GM12878 (cell line): ENCODE results near the gene LHX2. TPM values are rescaled to one million over a fixed set of nuclear protein-coding genes. Genes with fewer than 3 reads are reported as not detected.
A peak's percentile ranks its signal among the peaks of the same experiment; 100 is the strongest.

Experiments used
- ATAC-seq: fragments of 200-7000 bp; cut with Tn5 transposase; 3 replicates; pipeline ENCODE4 v1.9.1; 2020; ENCODE audit warnings: mild to moderate bottlenecking, moderate library complexity
- BruUV-seq: library from RNA; stranded (reverse); fragments of 400-500 nt; replicated peaks from 2 replicates; lab custom pipeline; 2021; lab: Mats Ljungman, UMichigan
- CTCF ChIA-PET: fragments of 300-600 bp; sonication (Branson Sonifier 250); formaldehyde crosslinking; extraction: SDS; loops from one replicate; lab custom pipeline; 2021; ENCODE audit warnings: inconsistent platforms; lab: Yijun Ruan, JAX
- POLR2A ChIA-PET: fragments of 350-600 bp; formaldehyde crosslinking; extraction: SDS; loops from one replicate; lab custom pipeline; 2021; ENCODE audit warnings: inconsistent platforms; lab: Charles Lee
- RAD21 ChIA-PET: fragments of 300-600 bp; sonication (Branson Sonifier 250); formaldehyde crosslinking; loops from one replicate; lab custom pipeline; 2023; ENCODE audit warnings: antibody characterized with exemption; ENCODE audit not compliant: unreplicated experiment; lab: Charles Lee
- SMC1A ChIA-PET: fragments of 300-600 bp; sonication (Branson Sonifier 250); formaldehyde crosslinking; loops from one replicate; lab custom pipeline; 2023; ENCODE audit not compliant: unreplicated experiment, uncharacterized antibody; lab: Charles Lee
- DNase-seq: peaks from one replicate; pipeline ENCODE4 v3.0.0-alpha.2; 2011; ENCODE audit warnings: low read depth, low spot score
- FAIRE-seq: peaks from 3 replicates; lab custom pipeline; 2011; peaks lifted over from hg19 to GRCh38; lab: Jason Lieb, UNC
- H2AFZ ChIP-seq: 2 replicates; pipeline ENCODE4 v1.6.0; 2011; ENCODE audit warnings: low read depth, low read length, control low read depth; ENCODE audit not compliant: control insufficient read depth
- H3K27ac ChIP-seq: 2 replicates; pipeline ENCODE4 v1.5.1; 2011; ENCODE audit warnings: control low read depth; ENCODE audit not compliant: control insufficient read depth, insufficient read depth
- H3K27me3 ChIP-seq, 2 experiments: replicated peaks in 1 of 2; 2 replicates each; pipeline versions ENCODE4 v1.6.0 to v1.6.1; 2011; ENCODE audit warnings: low read length in 1 of 2; ENCODE audit not compliant: control insufficient read depth in 2 of 2, insufficient read depth in 2 of 2
- H3K36me3 ChIP-seq, 2 experiments: 2 replicates each; pipeline ENCODE4 v1.5.1; 2011; ENCODE audit warnings: low read length in 1 of 2; ENCODE audit not compliant: control insufficient read depth in 2 of 2, insufficient read depth in 2 of 2
- H3K4me1 ChIP-seq: 2 replicates; pipeline ENCODE4 v1.6.1; 2011; ENCODE audit warnings: mild to moderate bottlenecking, low read length, moderate library complexity, mixed read lengths; ENCODE audit not compliant: control insufficient read depth, insufficient read depth
- H3K4me2 ChIP-seq: 2 replicates; pipeline ENCODE4 v1.6.0; 2011; ENCODE audit warnings: control low read depth; ENCODE audit not compliant: control insufficient read depth, insufficient read depth
- H3K4me3 ChIP-seq: fragments of 200-600 bp; sonication (generic); 2 replicates; pipeline ENCODE4 v1.5.1; 2016
- H3K79me2 ChIP-seq: 2 replicates; pipeline ENCODE4 v1.6.0; 2011; ENCODE audit warnings: low read length; ENCODE audit not compliant: control insufficient read depth, insufficient read depth
- H3K9ac ChIP-seq: 2 replicates; pipeline ENCODE4 v1.8.0; 2011; ENCODE audit warnings: low read length, control low read depth, mixed read lengths; ENCODE audit not compliant: control insufficient read depth, insufficient read depth
- H3K9me3 ChIP-seq: replicated peaks from 3 replicates; pipeline ENCODE4 v1.5.1; 2011; ENCODE audit warnings: mild to moderate bottlenecking, low read length; ENCODE audit not compliant: control insufficient read depth, insufficient read depth
- H4K20me1 ChIP-seq: 2 replicates; pipeline ENCODE4 v1.6.0; 2011; ENCODE audit not compliant: control insufficient read depth, insufficient read depth
- BMI1 ChIP-seq: fragments of 450-650 bp; IDR thresholded peaks from 2 replicates; pipeline ENCODE4 v1.6.1; 2016; ENCODE audit warnings: mild to moderate bottlenecking, moderate library complexity, borderline replicate concordance
- EZH2 ChIP-seq: IDR thresholded peaks from 2 replicates; pipeline ENCODE4 v1.6.1; 2012; ENCODE audit warnings: low read depth, mild to moderate bottlenecking, control low read depth, inconsistent platforms, low read length, borderline replicate concordance; ENCODE audit not compliant: control insufficient read depth
- HDAC6 ChIP-seq: fragments of 200-600 bp; sonication (generic); IDR thresholded peaks from one replicate; pipeline ENCODE4 v1.8.0; 2017; ENCODE audit warnings: antibody characterized with exemption; ENCODE audit not compliant: unreplicated experiment
- MTA2 ChIP-seq: fragments of 450-650 bp; IDR thresholded peaks from 2 replicates; pipeline ENCODE4 v1.6.1; 2016; ENCODE audit warnings: low read depth, mild to moderate bottlenecking, moderate library complexity
- NR2C1 ChIP-seq: fragments of 450-650 bp; IDR thresholded peaks from 2 replicates; pipeline ENCODE4 v1.6.1; 2017; ENCODE audit warnings: antibody characterized with exemption, mild to moderate bottlenecking, moderate library complexity
- PKNOX1 ChIP-seq: fragments of 450-650 bp; IDR thresholded peaks from 2 replicates; pipeline ENCODE4 v1.6.1; 2016; ENCODE audit warnings: mild to moderate bottlenecking
- SREBF2 ChIP-seq: IDR thresholded peaks from 2 replicates; pipeline ENCODE4 v1.6.1; 2012; ENCODE audit warnings: mild to moderate bottlenecking, low read length
- SUPT20H ChIP-seq: IDR thresholded peaks from 2 replicates; pipeline ENCODE4 v1.6.1; 2011; ENCODE audit warnings: low read depth, mild to moderate bottlenecking, low read length, moderate library complexity, borderline replicate concordance; ENCODE audit not compliant: control insufficient read depth
- SUZ12 ChIP-seq: fragments of 200-600 bp; sonication (generic); IDR thresholded peaks from one replicate; pipeline ENCODE4 v1.6.1; 2018; ENCODE audit warnings: antibody characterized with exemption, mild to moderate bottlenecking; ENCODE audit not compliant: unreplicated experiment
- WGBS: methylation state at CpG from one replicate; pipeline ENCODE4 v1.1.6; 2016; ENCODE audit warnings: low lambda C conversion rate; ENCODE audit not compliant: insufficient replicate concordance, insufficient coverage; ENCODE audit errors: missing lambda C conversion rate; 5-methylcytosine and 5-hydroxymethylcytosine counted together
- in situ Hi-C: fragments of 300-500 bp; cut with MboI; formaldehyde crosslinking; loops from 9 replicates; pipeline ENCODE4 v1.14.3; 2018; ENCODE audit warnings: mixed read lengths
- intact Hi-C: fragments of 100-400 bp; cut with micrococcal nuclease; formaldehyde crosslinking; loops from one replicate; pipeline ENCODE4 v1.14.2; 2022; ENCODE audit not compliant: unreplicated experiment
- polyA plus RNA-seq, 11 experiments: library from polyadenylated mRNA; depleted of rRNA in 4 of 11; unstranded in 6 of 11; stranded (reverse) in 5 of 11; fragments of >200 nt; fragmentation: Nextera tagmentation in 4 of 11; fragmentation: Illumina TruSeq in 1 of 11; extraction: Ambion mirVana in 4 of 11; extraction: Trizol in 1 of 11; gene quantifications; 1 replicate in 1 of 11; 2 replicates in 10 of 11; pipeline versions ENCODE4 v1.2.1 to v1.2.3, GENCODE V29; 2011 to 2016; ENCODE audit warnings: inconsistent platforms in 2 of 11, missing spikeins in 2 of 11, low read depth in 1 of 11
- total RNA-seq, 4 experiments: library from RNA; depleted of rRNA in 3 of 4; stranded (reverse); fragments of >200 nt in 3 of 4; fragmentation: Illumina TruSeq in 1 of 4; extraction: Trizol in 1 of 4; gene quantifications; 2 replicates each; pipeline versions ENCODE4 v1.2.1 to v1.2.3, GENCODE V29; 2013 to 2021

LHX2 gene
- total and polyA plus RNA-seq, 10 of the 15 experiments (the other 5 are each of a cell fraction or from before 2014, with no cell fraction given) = 0.82 to 69.8 (median 5.3) TPM

- no peak overlapping the region for H2AFZ ChIP-seq
- peaks cover 0 to 2% of the 10 kb centered on the region in 2 experiments; a peak in 2 of 4 replicates for H3K36me3 ChIP-seq
- ChIA-PET SMC1A (interaction anchor here (0.8 to 2.9 kb wide), 2 partner anchors 20 to 247 kb away, joined by 3 to 15 read pairs; no protein-coding TSS in a partner anchor), RAD21 (interaction anchor here (1.5 kb wide), 1 partner anchor 79 kb away, joined by 4 read pairs; no protein-coding TSS in a partner anchor), POLR2A (no interaction called here), CTCF (interaction anchor here (0.8 to 1.6 kb wide), 3 partner anchors 17 to 293 kb away, joined by 3 to 6 read pairs (median 4); no protein-coding TSS in a partner anchor)
- no peak for FAIRE-seq
- no peak for TF ChIP-seq NR2C1
- no peak for TF ChIP-seq HDAC6
- TF ChIP-seq SUPT20H = no peak
- no peak for TF ChIP-seq MTA2
- no peak for TF ChIP-seq PKNOX1
- TF ChIP-seq SREBF2 = no peak
- TF ChIP-seq BMI1 = no peak
- TF ChIP-seq SUZ12 = peak; percentile 68
- peak; percentile 86; the same call in 1 of the 2 replicates for TF ChIP-seq EZH2
- peaks cover 0 to 50% of the 10 kb centered on the region in 2 experiments; a peak in 2 of 4 replicates for H3K27me3 ChIP-seq
- no peaks in the 10 kb centered on the region; the same call in 1 of the 2 replicates for H4K20me1 ChIP-seq
- H3K4me2 ChIP-seq = no peak overlapping the region
- H3K4me3 ChIP-seq = no peak overlapping the region
- H3K79me2 ChIP-seq = no peaks in the 10 kb centered on the region
- DNase-seq = no peak
- H3K27ac ChIP-seq = no peak overlapping the region
- H3K4me1 ChIP-seq = peaks cover 7% of the 10 kb centered on the region
- H3K9ac ChIP-seq = no peak overlapping the region
- no peaks in the 10 kb centered on the region; the same call in 2 of the 3 replicates for H3K9me3 ChIP-seq
- no TSS peak for BruUV-seq
- ATAC-seq = no peak
- in situ Hi-C loops = no loop called here
- WGBS = 26% methylated on average over 15 of the region's 15 CpGs
- intact Hi-C loops = no loop called here
Observed at GRCh38 chr9:124019771-124020519, 8.4 kb downstream of the LHX2 start.
